ENCODE results near the gene SLC7A14. TPM values are rescaled to one million over a fixed set of nuclear protein-coding genes. Genes with fewer than 3 reads are reported as not detected.

Gene SLC7A14
- total and polyA plus RNA-seq, 2 donors = 0.05 TPM

- Histone ChIP-seq H3K27me3 (ENCODE audit: control insufficient read depth in 2 of 2, insufficient read depth in 1 of 2, low read length in 1 of 2) (peaks cover 0 to 6% of the 10 kb centered on the region in 2 donors), H3K4me3 (ENCODE audit: low read length in 2 of 2) (no peak overlapping the region), H3K9me3 (ENCODE audit: control insufficient read depth in 2 of 2, insufficient read depth in 1 of 2, low read length in 1 of 2) (no peaks in the 10 kb centered on the region), H3K27ac (ENCODE audit: low read depth in 1 of 2, low read length in 1 of 2) (no peak overlapping the region), H3K36me3 (ENCODE audit: control insufficient read depth in 2 of 2, insufficient read depth in 2 of 2, low read length in 1 of 2) (no peaks in the 10 kb centered on the region), H3K4me1 (ENCODE audit: control insufficient read depth in 2 of 2, insufficient read depth in 2 of 2, low read length in 2 of 2) (no peaks in the 10 kb centered on the region)
- DNase-seq (ENCODE audit: low read depth in 6 of 9, low spot score in 9 of 9) = no peak
- WGBS = 93% methylated on average over 3 of the region's 3 CpGs
These were observed 110.7 kb downstream of the SLC7A14 start for GRCh38 chr3:170475092-170475685.

- WGBS = 46% methylated on average over 3 of the region's 3 CpGs
- no peaks in the 10 kb centered on the region for H3K4me1 ChIP-seq (ENCODE audit: control insufficient read depth in 2 of 2, insufficient read depth in 2 of 2, low read length in 2 of 2)
- H3K27me3 ChIP-seq (ENCODE audit: control insufficient read depth in 2 of 2, insufficient read depth in 1 of 2, low read length in 1 of 2) = peaks cover 0 to 6% of the 10 kb centered on the region in 2 donors
- no peak overlapping the region for H3K27ac ChIP-seq (ENCODE audit: low read depth in 1 of 2, low read length in 1 of 2)
- DNase-seq (ENCODE audit: low read depth in 6 of 9, low spot score in 9 of 9) = no peak
- H3K36me3 ChIP-seq (ENCODE audit: control insufficient read depth in 2 of 2, insufficient read depth in 2 of 2, low read length in 1 of 2) = no peaks in the 10 kb centered on the region
- no peak overlapping the region for H3K4me3 ChIP-seq (ENCODE audit: low read length in 2 of 2)
- H3K9me3 ChIP-seq (ENCODE audit: control insufficient read depth in 2 of 2, insufficient read depth in 1 of 2, low read length in 1 of 2) = no peaks in the 10 kb centered on the region
These were observed 112.5 kb downstream of the SLC7A14 start for GRCh38 chr3:170473358-170473757.

GRCh38 chr3:170471149-170471548 lies 114.7 kb downstream of the SLC7A14 start:
- no peak overlapping the region for H3K27ac ChIP-seq (ENCODE audit: low read depth in 1 of 2, low read length in 1 of 2)
- no peaks in the 10 kb centered on the region for H3K4me1 ChIP-seq (ENCODE audit: control insufficient read depth in 2 of 2, insufficient read depth in 2 of 2, low read length in 2 of 2)
- H3K36me3 ChIP-seq (ENCODE audit: control insufficient read depth in 2 of 2, insufficient read depth in 2 of 2, low read length in 1 of 2) = no peaks in the 10 kb centered on the region
- peaks cover 0 to 6% of the 10 kb centered on the region in 2 donors for H3K27me3 ChIP-seq (ENCODE audit: control insufficient read depth in 2 of 2, insufficient read depth in 1 of 2, low read length in 1 of 2)
- DNase-seq (ENCODE audit: low read depth in 6 of 9, low spot score in 9 of 9) = no peak
- no peak overlapping the region for H3K4me3 ChIP-seq (ENCODE audit: low read length in 2 of 2)
- WGBS = 80% methylated on average over 3 of the region's 3 CpGs
- H3K9me3 ChIP-seq (ENCODE audit: control insufficient read depth in 2 of 2, insufficient read depth in 1 of 2, low read length in 1 of 2) = no peaks in the 10 kb centered on the region

DNA sequence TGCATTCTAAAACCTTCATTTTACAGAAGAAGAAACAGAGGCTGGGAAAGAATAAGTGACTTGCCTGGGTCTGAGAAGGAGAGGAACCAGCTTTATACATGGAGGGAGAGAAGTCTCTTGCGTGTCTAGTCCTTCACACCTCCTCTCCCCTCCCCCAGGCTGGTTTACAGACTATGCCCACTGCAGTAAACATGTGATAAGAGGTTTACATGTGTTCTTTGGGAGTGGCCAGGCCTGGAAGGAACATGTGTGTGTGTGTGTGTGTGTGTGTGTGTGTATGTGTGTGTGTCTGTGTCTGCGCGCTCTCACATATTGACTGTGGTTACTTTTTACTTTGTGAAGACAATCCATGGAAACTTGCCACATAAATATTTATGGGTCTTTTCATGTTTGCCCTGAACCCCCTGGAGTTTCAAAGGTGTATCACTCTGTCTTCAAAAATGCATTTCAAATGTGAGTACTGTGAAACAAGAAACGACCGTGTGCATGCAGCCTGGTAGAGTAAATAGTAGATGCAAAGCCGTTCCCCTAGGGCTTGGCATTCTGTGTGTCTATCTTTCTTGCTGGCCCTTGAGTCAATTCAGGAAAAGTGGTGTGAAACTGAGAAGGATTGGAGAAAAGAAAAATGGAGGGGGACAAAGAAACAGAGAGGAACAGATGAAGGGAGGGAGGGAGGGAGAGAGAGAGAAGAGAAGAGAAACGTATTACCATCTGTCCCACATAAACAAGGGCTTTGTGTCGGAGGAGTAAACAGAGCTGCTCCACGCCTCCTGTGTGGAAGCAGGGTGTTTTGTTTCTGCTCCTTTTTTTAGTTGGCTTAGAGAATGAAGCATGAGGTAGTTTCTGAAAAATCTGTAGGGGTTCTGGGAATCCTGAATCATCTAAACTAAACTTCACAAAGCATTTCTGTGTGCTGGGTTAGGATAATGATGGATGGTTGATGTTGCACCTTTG lies 115.5 kb downstream of the SLC7A14 start:
- DNase-seq (ENCODE audit: low read depth in 6 of 9, low spot score in 9 of 9) = no peak
- Histone ChIP-seq H3K4me3 (ENCODE audit: low read length in 2 of 2) (no peak overlapping the region), H3K27me3 (ENCODE audit: control insufficient read depth in 2 of 2, insufficient read depth in 1 of 2, low read length in 1 of 2) (peaks cover 0 to 6% of the 10 kb centered on the region in 2 donors), H3K36me3 (ENCODE audit: control insufficient read depth in 2 of 2, insufficient read depth in 2 of 2, low read length in 1 of 2) (no peaks in the 10 kb centered on the region), H3K4me1 (ENCODE audit: control insufficient read depth in 2 of 2, insufficient read depth in 2 of 2, low read length in 2 of 2) (no peaks in the 10 kb centered on the region), H3K9me3 (ENCODE audit: control insufficient read depth in 2 of 2, insufficient read depth in 1 of 2, low read length in 1 of 2) (no peaks in the 10 kb centered on the region), H3K27ac (ENCODE audit: low read depth in 1 of 2, low read length in 1 of 2) (no peak overlapping the region)
- WGBS = 67% methylated on average over 9 of the region's 9 CpGs

DNA sequence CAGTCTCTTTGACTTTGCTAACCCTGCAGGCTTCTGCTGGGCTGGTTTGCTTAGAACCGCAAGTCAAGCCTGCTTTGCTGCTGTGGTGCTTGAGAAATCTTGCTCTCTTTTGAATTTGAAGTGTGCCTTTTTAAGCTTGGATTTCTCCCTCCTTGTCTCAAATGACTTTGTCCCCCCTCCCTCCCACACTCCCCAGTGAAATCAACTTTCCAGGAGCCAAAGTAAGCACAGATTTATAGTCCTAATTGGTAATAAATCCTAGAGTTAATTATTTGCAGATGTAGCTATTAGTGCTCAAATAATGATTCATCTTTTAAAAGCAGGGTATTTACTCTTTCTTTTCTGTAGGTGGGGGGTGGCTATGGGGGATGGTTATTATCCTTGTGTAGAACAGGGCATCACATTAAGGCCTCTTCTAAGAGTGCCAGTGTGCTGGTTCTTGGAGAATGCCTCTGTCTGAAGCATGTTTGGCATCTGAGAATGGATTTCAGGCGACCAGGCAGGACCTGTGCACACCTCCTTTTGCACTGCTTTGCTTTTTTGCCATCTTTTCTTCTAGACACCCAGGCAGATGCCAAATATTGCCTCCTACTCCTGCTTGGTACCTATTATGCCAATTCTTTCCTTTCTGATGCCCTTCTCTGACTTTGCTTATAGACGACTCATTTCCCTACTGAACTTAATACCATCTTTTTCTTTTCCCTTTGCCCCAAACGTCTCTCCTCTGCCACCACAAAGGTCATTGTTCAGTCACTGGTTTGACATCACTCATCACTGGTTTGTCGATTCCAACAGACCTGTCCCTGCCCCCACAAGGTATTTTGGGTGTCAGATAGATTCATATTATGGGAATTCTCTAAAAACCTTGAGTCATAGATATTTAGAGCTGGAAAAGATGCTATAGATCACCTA lies 116.5 kb downstream of the SLC7A14 start:
- peaks cover 0 to 6% of the 10 kb centered on the region in 2 donors for H3K27me3 ChIP-seq (ENCODE audit: control insufficient read depth in 2 of 2, insufficient read depth in 1 of 2, low read length in 1 of 2)
- no peaks in the 10 kb centered on the region for H3K9me3 ChIP-seq (ENCODE audit: control insufficient read depth in 2 of 2, insufficient read depth in 1 of 2, low read length in 1 of 2)
- no peak overlapping the region for H3K4me3 ChIP-seq (ENCODE audit: low read length in 2 of 2)
- WGBS = 75% methylated on average over 5 of the region's 5 CpGs
- H3K36me3 ChIP-seq (ENCODE audit: control insufficient read depth in 2 of 2, insufficient read depth in 2 of 2, low read length in 1 of 2) = no peaks in the 10 kb centered on the region
- no peaks in the 10 kb centered on the region for H3K4me1 ChIP-seq (ENCODE audit: control insufficient read depth in 2 of 2, insufficient read depth in 2 of 2, low read length in 2 of 2)
- no peak overlapping the region for H3K27ac ChIP-seq (ENCODE audit: low read depth in 1 of 2, low read length in 1 of 2)
- DNase-seq (ENCODE audit: low read depth in 6 of 9, low spot score in 9 of 9) = no peak

DNA sequence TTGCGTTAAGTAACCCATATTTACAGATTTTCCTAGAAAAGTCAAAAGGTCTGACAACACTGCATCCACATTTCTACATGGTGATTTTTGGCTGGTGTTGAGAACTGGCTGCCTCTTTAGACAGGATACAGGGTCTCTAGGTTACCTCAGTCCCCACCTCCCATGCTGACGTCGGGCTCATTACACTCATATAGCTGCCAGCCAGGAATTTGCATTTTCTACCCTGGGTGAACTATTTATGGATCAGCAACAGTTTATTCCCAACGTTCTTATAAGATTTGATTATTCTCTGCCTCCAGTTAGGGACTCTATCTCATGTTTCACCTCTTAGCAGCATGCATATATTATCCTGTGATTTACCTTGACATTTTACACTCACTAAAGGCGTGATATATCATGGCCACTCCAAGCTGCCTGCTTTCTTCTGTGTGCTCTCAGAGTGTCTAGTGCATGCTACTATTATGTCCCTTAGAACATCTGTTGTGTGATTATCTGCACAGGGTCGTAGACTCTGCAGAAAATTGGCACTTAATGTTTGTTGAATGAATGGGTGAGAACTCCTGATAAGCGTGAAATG lies 118.2 kb downstream of the SLC7A14 start:
- Histone ChIP-seq H3K9me3 (ENCODE audit: control insufficient read depth in 2 of 2, insufficient read depth in 1 of 2, low read length in 1 of 2) (no peaks in the 10 kb centered on the region), H3K27me3 (ENCODE audit: control insufficient read depth in 2 of 2, insufficient read depth in 1 of 2, low read length in 1 of 2) (peaks cover 0 to 3% of the 10 kb centered on the region in 2 donors), H3K27ac (ENCODE audit: low read depth in 1 of 2, low read length in 1 of 2) (no peak overlapping the region), H3K4me3 (ENCODE audit: low read length in 2 of 2) (no peak overlapping the region), H3K36me3 (ENCODE audit: control insufficient read depth in 2 of 2, insufficient read depth in 2 of 2, low read length in 1 of 2) (no peaks in the 10 kb centered on the region), H3K4me1 (ENCODE audit: control insufficient read depth in 2 of 2, insufficient read depth in 2 of 2, low read length in 2 of 2) (no peaks in the 10 kb centered on the region)
- 75% methylated on average over 7 of the region's 7 CpGs for WGBS
- no peak for DNase-seq (ENCODE audit: low read depth in 6 of 9, low spot score in 9 of 9)

- no peak overlapping the region for H3K4me3 ChIP-seq (ENCODE audit: low read length in 2 of 2)
- 82% methylated on average over 14 of the region's 14 CpGs for WGBS
- peaks cover 0 to 3% of the 10 kb centered on the region in 2 donors for H3K27me3 ChIP-seq (ENCODE audit: control insufficient read depth in 2 of 2, insufficient read depth in 1 of 2, low read length in 1 of 2)
- DNase-seq (ENCODE audit: low read depth in 6 of 9, low spot score in 9 of 9) = no peak
- no peak overlapping the region for H3K27ac ChIP-seq (ENCODE audit: low read depth in 1 of 2, low read length in 1 of 2)
- no peaks in the 10 kb centered on the region for H3K36me3 ChIP-seq (ENCODE audit: control insufficient read depth in 2 of 2, insufficient read depth in 2 of 2, low read length in 1 of 2)
- no peaks in the 10 kb centered on the region for H3K9me3 ChIP-seq (ENCODE audit: control insufficient read depth in 2 of 2, insufficient read depth in 1 of 2, low read length in 1 of 2)
- no peaks in the 10 kb centered on the region for H3K4me1 ChIP-seq (ENCODE audit: control insufficient read depth in 2 of 2, insufficient read depth in 2 of 2, low read length in 2 of 2)
These were observed 118.9 kb downstream of the SLC7A14 start for GRCh38 chr3:170467007-170467406.

GRCh38 chr3:170465955-170466354 lies 119.9 kb downstream of the SLC7A14 start:
- Histone ChIP-seq H3K36me3 (ENCODE audit: control insufficient read depth in 2 of 2, insufficient read depth in 2 of 2, low read length in 1 of 2) (no peaks in the 10 kb centered on the region), H3K27me3 (ENCODE audit: control insufficient read depth in 2 of 2, insufficient read depth in 1 of 2, low read length in 1 of 2) (peaks cover 0 to 3% of the 10 kb centered on the region in 2 donors), H3K4me1 (ENCODE audit: control insufficient read depth in 2 of 2, insufficient read depth in 2 of 2, low read length in 2 of 2) (no peaks in the 10 kb centered on the region), H3K27ac (ENCODE audit: low read depth in 1 of 2, low read length in 1 of 2) (no peak overlapping the region), H3K4me3 (ENCODE audit: low read length in 2 of 2) (no peak overlapping the region), H3K9me3 (ENCODE audit: control insufficient read depth in 2 of 2, insufficient read depth in 1 of 2, low read length in 1 of 2) (no peaks in the 10 kb centered on the region)
- WGBS = 73% methylated on average over 3 of the region's 3 CpGs
- DNase-seq (ENCODE audit: low read depth in 6 of 9, low spot score in 9 of 9) = no peak

Data from thymus (tissue), 11 donors.